Natural killer cell (primary cell): ENCODE measurements around the gene IFITM5. TPM values are rescaled to one million over a fixed set of nuclear protein-coding genes. Genes with fewer than 3 reads are reported as not detected.

Experiments
- ATAC-seq, 3 donors: fragments of 150-1000 bp in 2 of 3; fragments of 200-7000 bp in 1 of 3; cut with Tn5 transposase; 1 replicate in 1 of 3; 2 replicates in 2 of 3; pipeline ENCODE4 v1.10.0; 2021; ENCODE audit warnings: mild to moderate bottlenecking in 2 of 3, moderate library complexity in 2 of 3
- DNase-seq, 2 donors: peaks; one replicate each; pipeline versions ENCODE4 v3.0.0 to v3.0.0-alpha.2; 2013 to 2021; ENCODE audit warnings: mixed read lengths in 1 of 2
- H3K27ac ChIP-seq: one replicate; pipeline ENCODE4 v1.5.1; 2013; ENCODE audit warnings: mild to moderate bottlenecking, low read length
- H3K27me3 ChIP-seq: one replicate; pipeline ENCODE4 v1.6.1; 2013; ENCODE audit warnings: low read length; ENCODE audit not compliant: control insufficient read depth, insufficient read depth
- H3K36me3 ChIP-seq: one replicate; pipeline ENCODE4 v1.6.1; 2013; ENCODE audit warnings: low read length; ENCODE audit not compliant: control insufficient read depth, insufficient read depth
- H3K4me1 ChIP-seq: one replicate; pipeline ENCODE4 v1.6.1; 2013; ENCODE audit warnings: low read length; ENCODE audit not compliant: control insufficient read depth, insufficient read depth
- H3K4me3 ChIP-seq: one replicate; pipeline ENCODE4 v1.5.1; 2013; ENCODE audit warnings: low read length
- H3K9me3 ChIP-seq: one replicate; pipeline ENCODE4 v1.6.1; 2013; ENCODE audit warnings: low read length; ENCODE audit not compliant: control insufficient read depth, insufficient read depth
- H3K27ac Mint-ChIP-seq, 2 donors: one replicate each; pipeline ENCODE4 v1.8.0; 2022; ENCODE audit warnings: mild to moderate bottlenecking in 2 of 2, mixed read lengths in 2 of 2, moderate library complexity in 1 of 2
- H3K27me3 Mint-ChIP-seq, 2 donors: one replicate each; pipeline ENCODE4 v1.8.0; 2022; ENCODE audit warnings: low read depth in 2 of 2, mixed read lengths in 2 of 2
- H3K36me3 Mint-ChIP-seq: one replicate; pipeline ENCODE4 v1.8.0; 2022; ENCODE audit warnings: mixed read lengths
- H3K4me1 Mint-ChIP-seq, 2 donors: one replicate each; pipeline ENCODE4 v1.8.0; 2022; ENCODE audit warnings: mixed read lengths in 2 of 2
- H3K4me3 Mint-ChIP-seq: one replicate; pipeline ENCODE4 v1.8.0; 2022; ENCODE audit warnings: mild to moderate bottlenecking, moderate library complexity, mixed read lengths
- H3K9me3 Mint-ChIP-seq, 2 donors: one replicate each; pipeline ENCODE4 v1.8.0; 2022; ENCODE audit warnings: mixed read lengths in 2 of 2
- WGBS: methylation state at CpG from one replicate; pipeline ENCODE4 v1.1.7; 2013; ENCODE audit warnings: missing lambda C conversion rate; ENCODE audit not compliant: insufficient coverage; 5-methylcytosine and 5-hydroxymethylcytosine counted together
- intact Hi-C: fragments of 100-400 bp; cut with micrococcal nuclease; formaldehyde crosslinking; loops from one replicate; pipeline ENCODE4 v1.14.2; 2022
- total RNA-seq, 4 donors: library from RNA; stranded (reverse); fragments of 120-200 nt in 1 of 4; gene quantifications; one replicate each; pipeline versions ENCODE4 v1.2.3 to v1.2.4, GENCODE V29; 2013 to 2022
- TF ChIP-seq, protein P1 (sequence below): fragments of 200-600 bp; IDR thresholded peaks from one replicate; pipeline ENCODE4 v1.8.0; 2022; ENCODE audit warnings: antibody characterized with exemption

IFITM5 gene
- total RNA-seq, 3 donors from 2014 or later (not counting 1 experiment from before 2014, with no cell fraction given), result not detected

- H3K4me1 Mint-ChIP-seq, result peaks cover 29 to 55% of the 10 kb centered on the region in 2 donors
- H3K36me3 ChIP-seq, result peaks cover 2% of the 10 kb centered on the region
- WGBS, result 94% methylated on average over 8 of the region's 8 CpGs
These were observed 13.5 kb downstream of the IFITM5 start for GRCh38 chr11:285894-286220.

DNA sequence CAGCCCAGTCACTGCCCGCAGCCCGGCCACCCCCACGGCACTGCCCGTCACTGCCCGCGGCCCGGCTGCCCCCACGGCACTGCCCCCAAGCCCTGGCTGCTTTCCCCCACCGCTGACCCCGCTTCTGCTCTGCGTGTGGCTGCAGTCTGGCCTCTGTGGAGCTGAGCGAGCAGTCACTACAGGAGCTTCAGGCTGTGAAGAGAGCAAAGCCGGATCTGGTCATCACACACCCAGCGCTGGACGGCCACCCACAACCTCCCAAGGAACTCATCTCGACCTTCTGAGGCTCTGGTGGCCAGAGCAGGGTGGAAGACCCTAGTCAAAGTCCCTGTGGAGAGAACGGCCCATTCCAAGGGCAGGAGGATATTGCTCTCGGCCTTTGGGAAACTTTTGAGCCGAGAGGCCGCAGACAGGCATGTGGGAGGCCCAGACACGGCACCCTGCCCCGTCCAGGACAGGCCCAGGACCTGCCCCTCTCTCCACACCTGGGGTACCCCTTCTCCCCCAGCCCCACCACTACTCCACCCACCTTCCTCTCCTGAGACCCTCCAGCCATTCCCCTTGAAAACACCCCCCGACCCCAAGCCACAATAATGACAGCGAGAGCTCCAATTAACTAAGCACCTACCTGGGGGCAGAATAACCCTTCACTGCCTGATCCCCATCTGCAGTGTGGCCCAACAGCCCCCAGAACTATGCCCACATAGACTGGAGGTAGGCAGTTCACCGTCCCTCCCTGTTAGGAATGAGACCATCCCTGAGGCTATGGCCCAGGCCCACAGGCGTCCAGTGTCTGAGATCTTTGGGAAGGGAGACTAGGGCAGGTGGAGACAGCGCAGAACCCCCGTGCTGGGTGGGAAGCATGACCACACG, 14.1 kb downstream of the IFITM5 start:
- intact Hi-C loops, result no loop called here
- Histone ChIP-seq H3K9me3 (no peaks in the 10 kb centered on the region), H3K36me3 (no peaks in the 10 kb centered on the region), H3K27me3 (peaks cover 21% of the 10 kb centered on the region), H3K4me3 (no peak overlapping the region), H3K27ac (no peak overlapping the region), H3K4me1 (peaks cover 80% of the 10 kb centered on the region)
- Mint-ChIP-seq H3K27me3 (peaks cover 0 to 34% of the 10 kb centered on the region in 2 donors), H3K27ac (no peak overlapping the region), H3K4me3 (no peak overlapping the region), H3K36me3 (no peaks in the 10 kb centered on the region), H3K4me1 (peaks cover 29 to 52% of the 10 kb centered on the region in 2 donors), H3K9me3 (no peaks in the 10 kb centered on the region)
- TF ChIP-seq, protein P1, sequence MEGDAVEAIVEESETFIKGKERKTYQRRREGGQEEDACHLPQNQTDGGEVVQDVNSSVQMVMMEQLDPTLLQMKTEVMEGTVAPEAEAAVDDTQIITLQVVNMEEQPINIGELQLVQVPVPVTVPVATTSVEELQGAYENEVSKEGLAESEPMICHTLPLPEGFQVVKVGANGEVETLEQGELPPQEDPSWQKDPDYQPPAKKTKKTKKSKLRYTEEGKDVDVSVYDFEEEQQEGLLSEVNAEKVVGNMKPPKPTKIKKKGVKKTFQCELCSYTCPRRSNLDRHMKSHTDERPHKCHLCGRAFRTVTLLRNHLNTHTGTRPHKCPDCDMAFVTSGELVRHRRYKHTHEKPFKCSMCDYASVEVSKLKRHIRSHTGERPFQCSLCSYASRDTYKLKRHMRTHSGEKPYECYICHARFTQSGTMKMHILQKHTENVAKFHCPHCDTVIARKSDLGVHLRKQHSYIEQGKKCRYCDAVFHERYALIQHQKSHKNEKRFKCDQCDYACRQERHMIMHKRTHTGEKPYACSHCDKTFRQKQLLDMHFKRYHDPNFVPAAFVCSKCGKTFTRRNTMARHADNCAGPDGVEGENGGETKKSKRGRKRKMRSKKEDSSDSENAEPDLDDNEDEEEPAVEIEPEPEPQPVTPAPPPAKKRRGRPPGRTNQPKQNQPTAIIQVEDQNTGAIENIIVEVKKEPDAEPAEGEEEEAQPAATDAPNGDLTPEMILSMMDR, result no peak
- 89% methylated on average over 29 of the region's 29 CpGs for WGBS
- peak; percentile 6 to 14 for DNase-seq
- no peak for ATAC-seq

More at GRCh38 chr11:285894-286220, 13.5 kb downstream of the IFITM5 start:
- intact Hi-C loops, result no loop called here
- Histone ChIP-seq H3K27ac (no peak overlapping the region), H3K9me3 (no peaks in the 10 kb centered on the region), H3K4me1 (peaks cover 82% of the 10 kb centered on the region), H3K27me3 (peaks cover 20% of the 10 kb centered on the region), H3K4me3 (no peak overlapping the region)
- DNase-seq (no peak), ATAC-seq (no peak)
- Mint-ChIP-seq H3K27ac (no peak overlapping the region), H3K27me3 (peaks cover 0 to 34% of the 10 kb centered on the region in 2 donors), H3K9me3 (no peaks in the 10 kb centered on the region), H3K4me3 (no peak overlapping the region), H3K36me3 (no peaks in the 10 kb centered on the region)
- TF ChIP-seq, protein P1, result no peak

DNA sequence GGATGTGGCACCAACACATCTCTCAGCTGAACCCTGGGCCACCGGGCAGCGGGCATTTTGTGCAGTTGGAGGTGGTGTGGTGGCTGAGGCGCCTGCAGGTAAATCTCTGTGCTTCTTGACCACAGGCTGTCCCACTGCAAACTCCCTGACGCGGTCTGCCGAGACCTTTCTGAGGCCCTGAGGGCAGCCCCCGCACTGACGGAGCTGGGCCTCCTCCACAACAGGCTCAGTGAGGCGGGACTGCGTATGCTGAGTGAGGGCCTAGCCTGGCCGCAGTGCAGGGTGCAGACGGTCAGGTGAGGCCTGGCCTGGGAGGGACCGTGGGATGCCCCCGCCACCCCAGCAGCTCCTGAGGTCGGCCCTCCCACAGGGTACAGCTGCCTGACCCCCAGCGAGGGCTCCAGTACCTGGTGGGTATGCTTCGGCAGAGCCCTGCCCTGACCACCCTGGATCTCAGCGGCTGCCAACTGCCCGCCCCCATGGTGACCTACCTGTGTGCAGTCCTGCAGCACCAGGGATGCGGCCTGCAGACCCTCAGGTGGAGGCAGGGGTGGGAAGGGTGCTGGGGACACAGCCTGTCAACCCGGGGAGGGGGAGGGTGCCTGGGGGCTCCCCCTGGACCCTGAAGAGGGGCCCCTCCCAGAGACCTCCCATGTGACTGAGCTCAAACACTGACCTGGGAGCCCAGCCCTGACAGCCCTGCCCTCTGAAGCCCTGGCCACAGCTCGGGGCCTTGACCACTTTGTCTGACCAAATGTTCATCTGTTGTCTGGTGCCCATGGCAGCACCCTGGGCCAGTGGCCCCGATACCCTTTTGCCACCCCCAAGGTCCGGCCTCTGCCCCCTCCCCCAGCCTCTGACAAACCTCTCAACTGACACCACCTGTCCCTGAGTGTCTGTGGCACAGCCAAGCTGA, 15.0 kb downstream of the IFITM5 start:
- H3K9me3 ChIP-seq, result no peaks in the 10 kb centered on the region
- H3K4me1 ChIP-seq, result peaks cover 80% of the 10 kb centered on the region
- Mint-ChIP-seq H3K4me3 (no peak overlapping the region), H3K4me1 (peaks cover 23 to 43% of the 10 kb centered on the region in 2 donors), H3K27me3 (peaks cover 0 to 34% of the 10 kb centered on the region in 2 donors), H3K9me3 (no peaks in the 10 kb centered on the region), H3K27ac (no peak overlapping the region), H3K36me3 (no peaks in the 10 kb centered on the region)
- peaks cover 21% of the 10 kb centered on the region for H3K27me3 ChIP-seq
- no peak overlapping the region for H3K4me3 ChIP-seq
- 84% methylated on average over 24 of the region's 24 CpGs for WGBS
- no peak for ATAC-seq
- TF ChIP-seq, protein P1, result no peak
- no peaks in the 10 kb centered on the region for H3K36me3 ChIP-seq
- DNase-seq, result peak in 1 of 2 donors; percentile 14
- intact Hi-C loops, result no loop called here
- no peak overlapping the region for H3K27ac ChIP-seq
